Breast epithelium (tissue), 4 donors: ENCODE data around the gene PRPF18. TPM values are rescaled to one million over a fixed set of nuclear protein-coding genes. Genes with fewer than 3 reads are reported as not detected.

ENCODE experiments used
- DNase-seq, 2 donors: peaks; one replicate each; pipeline ENCODE4 v3.0.0-alpha.2; 2019; ENCODE audit warnings: low spot score in 2 of 2
- H3K27ac ChIP-seq, 2 donors: fragments of 200-600 bp; sonication (generic) in 1 of 2; one replicate each; pipeline ENCODE4 v1.5.1; 2016 to 2019; ENCODE audit warnings: mild to moderate bottlenecking in 1 of 2
- H3K27me3 ChIP-seq, 2 donors: fragments of 200-600 bp; sonication (generic) in 1 of 2; one replicate each; pipeline versions ENCODE4 v1.5.1 to v1.6.0; 2017 to 2019; ENCODE audit warnings: control low read depth in 1 of 2, mild to moderate bottlenecking in 1 of 2
- H3K36me3 ChIP-seq: fragments of 200-600 bp; one replicate; pipeline ENCODE4 v1.5.1; 2019
- H3K4me1 ChIP-seq, 2 donors: fragments of 200-600 bp; sonication (generic); one replicate each; pipeline ENCODE4 v1.5.1; 2016 to 2019; ENCODE audit warnings: control low read depth in 1 of 2
- H3K4me3 ChIP-seq, 3 donors: fragments of 200-600 bp; sonication (generic); 1 replicate in 2 of 3; 2 replicates in 1 of 3; pipeline ENCODE4 v1.5.1; 2016 to 2019; ENCODE audit warnings: mild to moderate bottlenecking in 3 of 3, moderate library complexity in 2 of 3
- H3K9me3 ChIP-seq, 2 donors: fragments of 200-600 bp; sonication (generic) in 1 of 2; one replicate each; pipeline ENCODE4 v1.5.1; 2016 to 2019; ENCODE audit warnings: control low read depth in 1 of 2
- CTCF ChIP-seq, 3 donors: fragments of 450-650 bp; IDR thresholded peaks; one replicate each; pipeline ENCODE4 v1.5.1; 2016 to 2017; ENCODE audit warnings: antibody characterized with exemption in 3 of 3, mild to moderate bottlenecking in 3 of 3, moderate library complexity in 3 of 3
- POLR2A ChIP-seq: fragments of 450-650 bp; IDR thresholded peaks from one replicate; pipeline ENCODE4 v1.6.1; 2016; ENCODE audit warnings: antibody characterized with exemption, mild to moderate bottlenecking, moderate library complexity
- POLR2AphosphoS5 ChIP-seq, 3 donors: sonication (generic); formaldehyde crosslinking; IDR thresholded peaks; one replicate each; pipeline ENCODE4 v1.6.1; 2017; ENCODE audit warnings: antibody characterized with exemption in 3 of 3
- intact Hi-C: fragments of 100-400 bp; cut with DNase I; formaldehyde crosslinking; loops from one replicate; pipeline ENCODE4 v1.15.1; 2023; ENCODE audit warnings: low total_unique reads
- total RNA-seq, 3 donors: library from RNA; depleted of rRNA; stranded (reverse); fragments of >200 nt; gene quantifications; one replicate each; pipeline ENCODE4 v1.1.0, GENCODE V29; 2016

Gene PRPF18
- total RNA-seq, 3 donors from 2014 or later, result 29.6 to 48.6 (median 36.7) TPM

GRCh38 chr10:13559124-13559700 is 27.6 kb upstream of the PRPF18 start:
- Histone ChIP-seq H3K4me1 (no peaks in the 10 kb centered on the region), H3K4me3 (no peak overlapping the region), H3K27me3 (no peaks in the 10 kb centered on the region), H3K27ac (no peak overlapping the region), H3K9me3 (no peaks in the 10 kb centered on the region), H3K36me3 (no peaks in the 10 kb centered on the region)
- no peak for DNase-seq
- TF ChIP-seq POLR2A (no peak), POLR2AphosphoS5 (IDR thresholded peaks at IDR 0.05) (no peak), CTCF (IDR thresholded peaks at IDR 0.05) (no peak)
- intact Hi-C loops, result no loop called here

GRCh38 chr10:13560597-13560996 is 26.2 kb upstream of the PRPF18 start:
- Histone ChIP-seq H3K4me1 (no peaks in the 10 kb centered on the region), H3K9me3 (no peaks in the 10 kb centered on the region), H3K27ac (no peak overlapping the region), H3K36me3 (no peaks in the 10 kb centered on the region), H3K27me3 (no peaks in the 10 kb centered on the region), H3K4me3 (no peak overlapping the region)
- intact Hi-C loops, result loop anchor here (2.0 kb wide), 1 partner anchor 26 kb away; the partner anchor contains the start of gene PRPF18
- TF ChIP-seq POLR2AphosphoS5 (IDR thresholded peaks at IDR 0.05) (no peak), CTCF (IDR thresholded peaks at IDR 0.05) (no peak), POLR2A (no peak)
- DNase-seq, result no peak

GRCh38 chr10:13563481-13564445 is 23.0 kb upstream of the PRPF18 start:
- Histone ChIP-seq H3K4me3 (no peak overlapping the region), H3K36me3 (no peaks in the 10 kb centered on the region), H3K27ac (no peak overlapping the region), H3K27me3 (no peaks in the 10 kb centered on the region), H3K4me1 (no peaks in the 10 kb centered on the region), H3K9me3 (no peaks in the 10 kb centered on the region)
- DNase-seq, result no peak
- intact Hi-C loops, result no loop called here
- TF ChIP-seq CTCF (IDR thresholded peaks at IDR 0.05) (no peak), POLR2AphosphoS5 (IDR thresholded peaks at IDR 0.05) (no peak), POLR2A (no peak)

- H3K36me3 ChIP-seq, result no peaks in the 10 kb centered on the region
- no peaks in the 10 kb centered on the region for H3K27me3 ChIP-seq
- no peaks in the 10 kb centered on the region for H3K9me3 ChIP-seq
- intact Hi-C loops, result no loop called here
- TF ChIP-seq CTCF (IDR thresholded peaks at IDR 0.05) (no peak), POLR2AphosphoS5 (IDR thresholded peaks at IDR 0.05) (no peak), POLR2A (no peak)
- DNase-seq, result no peak
- no peaks in the 10 kb centered on the region for H3K4me1 ChIP-seq
- no peak overlapping the region for H3K27ac ChIP-seq
- no peak overlapping the region for H3K4me3 ChIP-seq
Observed at GRCh38 chr10:13564576-13564975, 22.2 kb upstream of the PRPF18 start.

- Histone ChIP-seq H3K4me3 (no peak overlapping the region), H3K27ac (no peak overlapping the region), H3K9me3 (no peaks in the 10 kb centered on the region), H3K36me3 (no peaks in the 10 kb centered on the region), H3K27me3 (no peaks in the 10 kb centered on the region), H3K4me1 (no peaks in the 10 kb centered on the region)
- intact Hi-C loops, result no loop called here
- TF ChIP-seq CTCF (IDR thresholded peaks at IDR 0.05) (no peak), POLR2AphosphoS5 (IDR thresholded peaks at IDR 0.05) (no peak), POLR2A (no peak)
- DNase-seq, result no peak
Observed at GRCh38 chr10:13567030-13567429, 19.7 kb upstream of the PRPF18 start.
